Measurements from ENCODE around the gene MOSMO.
A peak's percentile ranks its signal among the peaks of the same experiment; 100 is the strongest.

The MOSMO gene

DNA sequence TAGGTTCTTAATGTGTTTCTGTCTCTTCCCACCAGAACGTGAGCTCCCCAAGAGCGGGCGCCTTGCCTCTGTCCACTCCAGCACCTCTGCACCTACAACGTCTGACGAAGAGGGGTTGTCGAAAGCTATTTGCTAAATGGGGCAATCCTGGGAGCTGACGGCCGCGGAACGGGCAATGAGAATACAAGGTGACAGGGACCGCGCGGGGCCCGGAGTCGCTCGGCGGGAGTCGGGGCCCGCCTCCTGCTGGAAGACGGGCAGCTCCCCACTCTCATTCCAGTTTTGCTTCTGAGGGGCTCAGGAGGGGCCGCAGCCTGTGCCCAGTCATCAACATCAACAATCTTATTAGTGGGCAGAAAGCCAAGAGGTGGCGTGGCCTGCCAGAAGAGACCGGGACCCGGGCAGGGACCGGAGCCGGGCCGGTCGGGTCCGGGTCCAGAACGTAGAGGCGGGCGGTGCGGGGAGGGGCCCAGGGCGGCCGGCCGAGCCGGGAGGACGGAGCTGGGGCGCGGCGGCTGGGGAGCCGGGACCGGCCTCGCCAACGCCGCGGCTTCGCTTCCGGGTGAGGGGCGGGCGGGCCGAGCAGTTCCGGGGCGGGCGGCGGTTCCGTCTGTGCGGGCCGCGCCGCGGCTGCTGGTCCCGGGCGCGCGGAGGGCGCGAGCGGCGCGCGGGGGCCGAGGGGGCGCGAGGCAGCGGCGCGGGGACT lies at the start of gene MOSMO:
TSS of gene MOSMO (plus strand) at position 603 of the 706 bp plus-strand sequence. CDS start 191 bp downstream, outside the sequence.
- TF ChIP-seq, protein P1, sequence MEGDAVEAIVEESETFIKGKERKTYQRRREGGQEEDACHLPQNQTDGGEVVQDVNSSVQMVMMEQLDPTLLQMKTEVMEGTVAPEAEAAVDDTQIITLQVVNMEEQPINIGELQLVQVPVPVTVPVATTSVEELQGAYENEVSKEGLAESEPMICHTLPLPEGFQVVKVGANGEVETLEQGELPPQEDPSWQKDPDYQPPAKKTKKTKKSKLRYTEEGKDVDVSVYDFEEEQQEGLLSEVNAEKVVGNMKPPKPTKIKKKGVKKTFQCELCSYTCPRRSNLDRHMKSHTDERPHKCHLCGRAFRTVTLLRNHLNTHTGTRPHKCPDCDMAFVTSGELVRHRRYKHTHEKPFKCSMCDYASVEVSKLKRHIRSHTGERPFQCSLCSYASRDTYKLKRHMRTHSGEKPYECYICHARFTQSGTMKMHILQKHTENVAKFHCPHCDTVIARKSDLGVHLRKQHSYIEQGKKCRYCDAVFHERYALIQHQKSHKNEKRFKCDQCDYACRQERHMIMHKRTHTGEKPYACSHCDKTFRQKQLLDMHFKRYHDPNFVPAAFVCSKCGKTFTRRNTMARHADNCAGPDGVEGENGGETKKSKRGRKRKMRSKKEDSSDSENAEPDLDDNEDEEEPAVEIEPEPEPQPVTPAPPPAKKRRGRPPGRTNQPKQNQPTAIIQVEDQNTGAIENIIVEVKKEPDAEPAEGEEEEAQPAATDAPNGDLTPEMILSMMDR (IDR thresholded peaks at IDR 0.05; ENCODE audit: borderline replicate concordance, insufficient read depth, low read depth, low read length): no peak
- H3K4me3 ChIP-seq (ENCODE audit: low read depth, low read length): peak within 1 kb of the TSS; percentile 65

DNA sequence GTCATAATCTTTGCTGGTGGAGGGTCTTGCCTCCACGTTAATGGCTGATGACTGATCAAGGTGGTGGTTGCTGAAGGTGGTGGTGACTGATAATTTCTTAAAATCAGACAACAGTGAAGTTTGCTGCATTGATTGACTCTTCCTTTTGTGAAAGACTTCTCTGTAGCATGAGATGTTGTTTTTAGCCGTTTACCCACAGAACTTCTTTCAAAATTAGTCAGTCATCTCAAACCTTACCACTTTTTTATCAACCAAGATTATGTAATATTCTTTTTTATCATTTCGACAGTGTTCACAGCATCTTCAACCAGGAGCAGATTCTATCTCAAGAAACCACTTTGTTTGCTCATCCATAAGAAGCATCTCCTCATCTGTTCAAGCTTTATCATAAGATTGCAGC lies 48.9 kb upstream of the MOSMO start:
- no peak overlapping the region for H3K4me3 ChIP-seq (ENCODE audit: low read depth, low read length)
- TF ChIP-seq, protein P1 (IDR thresholded peaks at IDR 0.05; ENCODE audit: borderline replicate concordance, insufficient read depth, low read depth, low read length): no peak

DNA sequence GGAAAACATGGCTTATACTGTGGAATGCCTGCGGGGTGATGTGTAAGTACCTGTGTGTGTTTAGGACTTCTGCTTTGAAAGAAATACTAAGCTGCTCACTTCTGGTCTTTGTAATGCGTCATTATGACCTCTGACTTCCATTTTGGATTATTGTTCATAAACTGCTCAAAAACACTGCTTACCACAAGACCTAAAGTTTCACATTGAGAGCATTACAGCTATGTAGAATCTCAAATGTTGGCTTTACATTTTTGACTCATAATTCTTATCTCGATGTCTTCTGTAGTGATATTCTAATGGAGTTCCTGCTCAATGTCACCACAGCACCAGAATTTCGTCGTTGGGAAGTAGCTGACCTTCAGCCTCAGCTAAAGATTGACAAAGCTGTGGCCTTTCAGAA lies 45.4 kb upstream of the MOSMO start:
- no peak overlapping the region for H3K4me3 ChIP-seq (ENCODE audit: low read depth, low read length)
- TF ChIP-seq, protein P1 (IDR thresholded peaks at IDR 0.05; ENCODE audit: borderline replicate concordance, insufficient read depth, low read depth, low read length): no peak

DNA sequence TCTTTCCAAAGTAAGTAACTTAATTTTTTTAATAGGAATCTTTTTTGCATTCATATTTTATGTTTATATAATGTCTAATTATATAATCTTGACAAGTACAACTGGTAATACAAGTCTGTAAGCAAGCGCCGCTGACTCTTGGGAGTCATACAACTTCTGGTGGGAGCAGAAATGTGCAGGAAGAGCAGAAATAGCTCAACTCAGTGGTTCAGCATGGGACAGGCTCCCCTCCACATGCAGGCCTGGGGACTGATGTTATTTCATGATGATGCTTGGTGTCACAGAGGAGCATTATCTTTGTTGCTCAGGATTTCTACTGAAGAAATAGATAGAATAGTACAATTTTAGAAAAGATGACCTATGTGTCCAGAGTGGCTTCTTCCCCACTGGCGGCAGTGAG lies 44.0 kb upstream of the MOSMO start:
- no peak overlapping the region for H3K4me3 ChIP-seq (ENCODE audit: low read depth, low read length)
- TF ChIP-seq, protein P1 (IDR thresholded peaks at IDR 0.05; ENCODE audit: borderline replicate concordance, insufficient read depth, low read depth, low read length): no peak

DNA sequence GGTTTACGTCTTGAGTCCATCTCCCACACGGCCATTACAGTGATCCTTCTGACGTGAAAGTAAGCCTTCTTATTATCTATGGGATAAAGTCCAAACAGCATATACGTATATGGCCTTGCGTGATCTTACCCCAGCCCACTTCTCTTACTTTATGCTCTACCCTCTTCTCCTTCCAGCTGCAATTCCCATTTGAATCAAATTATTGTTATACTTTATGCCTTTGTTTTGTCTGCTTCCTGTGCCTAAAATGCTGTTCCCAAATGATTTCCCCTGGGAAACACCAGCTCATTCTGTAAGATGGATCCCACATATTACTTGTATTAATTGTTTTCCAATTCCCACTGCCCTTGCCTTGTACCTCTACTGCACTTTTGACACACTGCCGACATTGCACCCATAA lies 43.6 kb upstream of the MOSMO start:
- TF ChIP-seq, protein P1 (IDR thresholded peaks at IDR 0.05; ENCODE audit: borderline replicate concordance, insufficient read depth, low read depth, low read length): no peak
- no peak overlapping the region for H3K4me3 ChIP-seq (ENCODE audit: low read depth, low read length)

DNA sequence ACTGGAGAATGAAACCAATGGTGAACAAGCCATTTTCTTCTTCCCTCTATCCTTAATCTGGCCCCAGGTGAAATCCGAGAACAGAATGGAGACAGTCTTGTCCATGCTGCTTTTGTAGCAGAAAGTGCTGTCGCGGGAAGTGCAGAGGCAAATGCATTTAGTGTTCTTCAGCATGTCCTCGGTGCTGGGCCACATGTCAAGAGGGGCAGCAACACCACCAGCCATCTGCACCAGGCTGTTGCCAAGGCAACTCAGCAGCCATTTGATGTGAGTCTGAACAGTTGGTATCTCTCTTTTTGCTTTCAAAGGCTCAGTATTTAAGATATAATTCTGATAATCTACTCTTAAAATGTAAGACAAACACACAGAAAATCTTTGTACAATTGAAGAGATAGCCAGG lies 36.1 kb upstream of the MOSMO start:
- no peak overlapping the region for H3K4me3 ChIP-seq (ENCODE audit: low read depth, low read length)
- TF ChIP-seq, protein P1 (IDR thresholded peaks at IDR 0.05; ENCODE audit: borderline replicate concordance, insufficient read depth, low read depth, low read length): no peak

DNA sequence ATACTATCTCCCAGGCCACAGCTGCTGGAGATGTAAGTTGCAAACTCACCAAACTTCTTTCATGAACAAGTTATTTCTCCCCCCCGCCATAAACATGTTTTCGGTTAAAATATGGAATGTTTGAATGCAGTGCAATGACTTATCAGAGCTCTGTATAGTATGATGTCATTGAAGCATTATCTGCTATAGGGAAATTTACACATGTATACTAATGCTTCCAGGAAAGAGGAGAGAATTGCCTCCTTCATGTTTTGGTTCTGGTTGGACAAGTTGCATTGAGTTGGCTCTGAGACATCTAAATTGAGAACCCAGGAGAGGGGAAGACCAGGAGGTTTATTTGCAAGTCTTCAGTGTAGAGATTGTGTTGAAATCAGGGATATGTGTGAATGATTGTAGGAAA lies 34.0 kb upstream of the MOSMO start:
- no peak overlapping the region for H3K4me3 ChIP-seq (ENCODE audit: low read depth, low read length)
- TF ChIP-seq, protein P1 (IDR thresholded peaks at IDR 0.05; ENCODE audit: borderline replicate concordance, insufficient read depth, low read depth, low read length): no peak

Measured in GM12875 (cell line).